ENCODE measurements around the gene NRTN.

Gene NRTN

DNA sequence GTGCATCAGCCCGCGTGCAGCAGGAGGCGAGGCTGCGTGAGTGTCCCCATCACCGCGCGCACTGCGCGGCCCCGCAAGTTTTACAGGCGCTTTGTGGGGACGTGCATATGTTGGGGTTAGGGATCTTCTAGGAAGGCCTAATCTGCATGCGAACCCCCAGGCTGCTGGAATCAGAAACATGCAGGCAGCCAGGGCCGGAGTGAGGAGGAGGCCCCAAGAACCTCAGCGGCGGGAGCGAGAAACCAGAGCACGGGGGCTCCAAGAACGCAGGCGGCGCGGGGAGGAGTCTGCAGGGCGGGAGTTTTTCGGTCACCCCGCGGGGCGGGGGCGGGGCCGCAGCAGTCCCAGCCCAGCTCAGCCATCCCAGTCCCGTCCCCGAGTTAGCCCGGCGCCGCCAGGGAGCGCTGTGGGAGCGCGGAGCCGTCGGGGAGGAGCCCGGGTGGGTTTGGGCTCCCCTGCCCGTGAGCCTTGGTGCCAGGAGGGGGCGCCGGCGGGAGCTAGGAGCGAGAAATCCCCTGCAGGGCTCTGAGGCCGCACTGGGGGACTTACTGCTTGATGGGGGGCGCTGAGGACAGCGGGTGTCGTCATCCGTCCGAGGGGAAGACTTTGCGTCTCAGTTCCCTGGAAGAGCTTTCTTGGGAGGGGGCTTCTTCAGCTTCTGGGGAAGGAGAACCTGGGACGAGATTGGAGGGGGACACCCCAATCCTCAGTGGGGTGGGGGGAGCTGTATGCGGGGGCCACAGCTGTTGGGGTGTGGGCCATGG is 933 bp upstream of the NRTN start:
- no peak overlapping the region for H2BK120ac ChIP-seq (ENCODE audit: insufficient read depth, low read length, poor library complexity)
- H3K4me1 ChIP-seq (ENCODE audit: control insufficient read depth in 1 of 2, insufficient read depth in 2 of 2, low read length in 2 of 2), result peaks cover 5 to 7% of the 10 kb centered on the region in 2 experiments
- H4K12ac ChIP-seq (ENCODE audit: low read depth, low read length), result no peak overlapping the region
- H3K9ac ChIP-seq (ENCODE audit: low read length), result peak overlapping the region; percentile 15
- H3K27me3 ChIP-seq (ENCODE audit: insufficient read depth, low read length), result peaks cover 5% of the 10 kb centered on the region
- no peaks in the 10 kb centered on the region for H3K79me1 ChIP-seq (ENCODE audit: low read length)
- WGBS (ENCODE audit: extremely low coverage, insufficient coverage, insufficient read length), result no CpG with 5 or more reads among the region's 54 CpGs
- no peak overlapping the region for H2BK12ac ChIP-seq (ENCODE audit: low read length)
- no peak overlapping the region for H3K27ac ChIP-seq (ENCODE audit: low read depth, low read length)
- H2BK5ac ChIP-seq (ENCODE audit: low read depth, low read length, poor library complexity), result no peak overlapping the region
- H3K4me3 ChIP-seq (ENCODE audit: low read depth, low read length), result no peak overlapping the region
- H3K4me2 ChIP-seq (ENCODE audit: low read length), result peak overlapping the region; percentile 69
- H3K23ac ChIP-seq (ENCODE audit: low read length), result no peak overlapping the region
- no peaks in the 10 kb centered on the region for H3K36me3 ChIP-seq (ENCODE audit: control insufficient read depth in 1 of 2, insufficient read depth in 2 of 2, low read length in 2 of 2)
- H3K18ac ChIP-seq (ENCODE audit: low read length), result no peak overlapping the region
- no peak overlapping the region for H2AK5ac ChIP-seq (ENCODE audit: low read length)
- no peak overlapping the region for H3K14ac ChIP-seq (ENCODE audit: low read length)
- no peak overlapping the region for H4K91ac ChIP-seq (ENCODE audit: low read depth, low read length)
- peaks cover 3% of the 10 kb centered on the region for H3K9me3 ChIP-seq (ENCODE audit: insufficient read depth, low read depth, low read length)
- peak; percentile 79 to 92 for DNase-seq
- H3K4ac ChIP-seq (ENCODE audit: low read depth, low read length), result no peak overlapping the region
- H4K8ac ChIP-seq (ENCODE audit: low read depth, low read length), result peak overlapping the region; percentile 15
- peak overlapping the region; percentile 7 for H2AFZ ChIP-seq (ENCODE audit: insufficient read depth, low read length, poor library complexity)
- H3K79me2 ChIP-seq (ENCODE audit: control insufficient read depth, insufficient read depth, low read length, poor library complexity), result no peaks in the 10 kb centered on the region

DNA sequence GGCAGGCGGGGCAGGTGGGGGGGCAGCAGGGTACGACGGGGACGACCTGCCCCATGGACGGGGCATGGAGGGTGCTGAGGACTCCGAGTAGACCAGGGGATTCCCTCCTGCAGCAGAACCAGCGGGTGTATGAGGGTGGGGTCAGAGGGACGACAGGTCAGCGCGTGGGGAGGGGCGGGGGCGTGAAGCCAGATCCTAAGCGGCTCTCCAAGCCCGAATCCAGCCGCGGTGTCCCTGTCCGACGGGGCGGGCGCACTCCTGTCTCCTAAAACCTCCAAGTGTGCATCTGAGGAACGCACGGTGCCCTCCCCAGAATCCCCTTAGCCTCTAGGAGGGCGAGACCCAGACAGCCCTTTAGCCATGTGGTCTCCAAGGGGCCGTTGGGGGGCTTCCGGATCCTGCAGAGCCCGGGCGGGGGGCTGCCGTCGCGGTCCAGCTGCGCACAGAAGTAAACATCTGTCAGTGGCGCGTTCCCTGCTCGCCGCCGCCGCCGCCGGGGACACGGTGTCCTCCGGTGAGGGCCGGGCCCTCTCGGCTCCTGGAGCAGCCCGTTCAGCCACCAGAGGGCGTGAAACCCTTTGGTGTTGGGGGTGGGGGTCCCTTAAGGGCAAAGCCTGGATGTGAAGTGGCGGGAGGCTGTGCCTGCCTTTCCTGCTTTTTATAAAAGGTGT is 730 bp downstream of the NRTN start:
- Histone ChIP-seq H3K79me2 (ENCODE audit: control insufficient read depth, insufficient read depth, low read length, poor library complexity) (no peaks in the 10 kb centered on the region), H2BK12ac (ENCODE audit: low read length) (no peak overlapping the region), H3K18ac (ENCODE audit: low read length) (no peak overlapping the region), H3K4me2 (ENCODE audit: low read length) (peak overlapping the region; percentile 40), H2AFZ (ENCODE audit: insufficient read depth, low read length, poor library complexity) (peak overlapping the region; percentile 27), H2AK5ac (ENCODE audit: low read length) (no peak overlapping the region), H3K27ac (ENCODE audit: low read depth, low read length) (no peak overlapping the region), H3K4ac (ENCODE audit: low read depth, low read length) (no peak overlapping the region), H4K8ac (ENCODE audit: low read depth, low read length) (no peak overlapping the region), H4K91ac (ENCODE audit: low read depth, low read length) (no peak overlapping the region), H3K9ac (ENCODE audit: low read length) (no peak overlapping the region), H3K27me3 (ENCODE audit: insufficient read depth, low read length) (peaks cover 5% of the 10 kb centered on the region), H3K4me3 (ENCODE audit: low read depth, low read length) (peak overlapping the region; percentile 25), H3K79me1 (ENCODE audit: low read length) (no peaks in the 10 kb centered on the region), H2BK120ac (ENCODE audit: insufficient read depth, low read length, poor library complexity) (no peak overlapping the region), H2BK5ac (ENCODE audit: low read depth, low read length, poor library complexity) (no peak overlapping the region), H4K12ac (ENCODE audit: low read depth, low read length) (no peak overlapping the region), H3K36me3 (ENCODE audit: control insufficient read depth in 1 of 2, insufficient read depth in 2 of 2, low read length in 2 of 2) (no peaks in the 10 kb centered on the region), H3K14ac (ENCODE audit: low read length) (no peak overlapping the region), H3K23ac (ENCODE audit: low read length) (no peak overlapping the region), H3K9me3 (ENCODE audit: insufficient read depth, low read depth, low read length) (peaks cover 3% of the 10 kb centered on the region), H3K4me1 (ENCODE audit: control insufficient read depth in 1 of 2, insufficient read depth in 2 of 2, low read length in 2 of 2) (peaks cover 5 to 7% of the 10 kb centered on the region in 2 experiments)
- WGBS (ENCODE audit: extremely low coverage, insufficient coverage, insufficient read length), result no CpG with 5 or more reads among the region's 46 CpGs
- peak; percentile 15 to 73 for DNase-seq

GRCh38 chr19:5806133-5806489 is 1.2 kb downstream of the NRTN start:
- H3K27ac ChIP-seq (ENCODE audit: low read depth, low read length), result no peak overlapping the region
- H2BK120ac ChIP-seq (ENCODE audit: insufficient read depth, low read length, poor library complexity), result no peak overlapping the region
- no peak overlapping the region for H2AFZ ChIP-seq (ENCODE audit: insufficient read depth, low read length, poor library complexity)
- no peak overlapping the region for H4K91ac ChIP-seq (ENCODE audit: low read depth, low read length)
- no peak overlapping the region for H4K12ac ChIP-seq (ENCODE audit: low read depth, low read length)
- H3K4ac ChIP-seq (ENCODE audit: low read depth, low read length), result no peak overlapping the region
- no peak overlapping the region for H3K4me2 ChIP-seq (ENCODE audit: low read length)
- WGBS (ENCODE audit: extremely low coverage, insufficient coverage, insufficient read length), result no CpG with 5 or more reads among the region's 6 CpGs
- H3K79me2 ChIP-seq (ENCODE audit: control insufficient read depth, insufficient read depth, low read length, poor library complexity), result no peaks in the 10 kb centered on the region
- no peak overlapping the region for H3K23ac ChIP-seq (ENCODE audit: low read length)
- no peaks in the 10 kb centered on the region for H3K36me3 ChIP-seq (ENCODE audit: control insufficient read depth in 1 of 2, insufficient read depth in 2 of 2, low read length in 2 of 2)
- H4K8ac ChIP-seq (ENCODE audit: low read depth, low read length), result no peak overlapping the region
- H2BK5ac ChIP-seq (ENCODE audit: low read depth, low read length, poor library complexity), result no peak overlapping the region
- H3K4me1 ChIP-seq (ENCODE audit: control insufficient read depth in 1 of 2, insufficient read depth in 2 of 2, low read length in 2 of 2), result peaks cover 5 to 7% of the 10 kb centered on the region in 2 experiments
- H2BK12ac ChIP-seq (ENCODE audit: low read length), result no peak overlapping the region
- no peak overlapping the region for H2AK5ac ChIP-seq (ENCODE audit: low read length)
- H3K9ac ChIP-seq (ENCODE audit: low read length), result no peak overlapping the region
- peaks cover 3% of the 10 kb centered on the region for H3K9me3 ChIP-seq (ENCODE audit: insufficient read depth, low read depth, low read length)
- no peak overlapping the region for H3K4me3 ChIP-seq (ENCODE audit: low read depth, low read length)
- no peak overlapping the region for H3K18ac ChIP-seq (ENCODE audit: low read length)
- H3K27me3 ChIP-seq (ENCODE audit: insufficient read depth, low read length), result peaks cover 5% of the 10 kb centered on the region
- no peaks in the 10 kb centered on the region for H3K79me1 ChIP-seq (ENCODE audit: low read length)
- H3K14ac ChIP-seq (ENCODE audit: low read length), result no peak overlapping the region
- no peak for DNase-seq

DNA sequence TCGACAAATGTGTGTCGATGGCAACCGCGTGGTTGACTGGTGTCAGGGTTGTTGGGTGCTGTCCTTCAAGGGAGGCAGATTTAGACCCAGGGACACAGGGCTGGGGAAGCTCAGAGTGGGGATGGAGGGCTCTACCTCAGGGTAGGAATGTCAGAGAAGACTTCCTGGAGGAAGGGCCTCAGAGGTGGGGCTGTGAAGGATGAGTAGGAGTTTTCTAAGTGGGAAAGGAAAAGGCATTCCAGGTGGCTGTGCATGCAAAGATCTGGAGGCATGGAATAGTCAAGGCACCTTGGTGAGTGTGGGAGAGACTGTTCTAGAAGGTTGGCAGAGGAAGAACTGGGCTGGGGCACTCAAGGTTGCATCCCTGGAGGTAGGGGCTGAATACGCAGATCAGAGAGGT is 2.0 kb downstream of the NRTN start:
- Histone ChIP-seq H3K23ac (ENCODE audit: low read length) (no peak overlapping the region), H3K4me1 (ENCODE audit: control insufficient read depth in 1 of 2, insufficient read depth in 2 of 2, low read length in 2 of 2) (peaks cover 5 to 7% of the 10 kb centered on the region in 2 experiments), H3K18ac (ENCODE audit: low read length) (no peak overlapping the region), H4K8ac (ENCODE audit: low read depth, low read length) (no peak overlapping the region), H2BK120ac (ENCODE audit: insufficient read depth, low read length, poor library complexity) (no peak overlapping the region), H3K27me3 (ENCODE audit: insufficient read depth, low read length) (peaks cover 5% of the 10 kb centered on the region), H2BK12ac (ENCODE audit: low read length) (no peak overlapping the region), H2AK5ac (ENCODE audit: low read length) (no peak overlapping the region), H3K4ac (ENCODE audit: low read depth, low read length) (no peak overlapping the region), H3K14ac (ENCODE audit: low read length) (no peak overlapping the region), H3K4me2 (ENCODE audit: low read length) (no peak overlapping the region), H3K27ac (ENCODE audit: low read depth, low read length) (no peak overlapping the region), H3K79me2 (ENCODE audit: control insufficient read depth, insufficient read depth, low read length, poor library complexity) (no peaks in the 10 kb centered on the region), H3K36me3 (ENCODE audit: control insufficient read depth in 1 of 2, insufficient read depth in 2 of 2, low read length in 2 of 2) (no peaks in the 10 kb centered on the region), H3K9me3 (ENCODE audit: insufficient read depth, low read depth, low read length) (peaks cover 2% of the 10 kb centered on the region), H2AFZ (ENCODE audit: insufficient read depth, low read length, poor library complexity) (no peak overlapping the region), H3K79me1 (ENCODE audit: low read length) (no peaks in the 10 kb centered on the region), H4K91ac (ENCODE audit: low read depth, low read length) (no peak overlapping the region), H3K4me3 (ENCODE audit: low read depth, low read length) (no peak overlapping the region), H4K12ac (ENCODE audit: low read depth, low read length) (no peak overlapping the region), H3K9ac (ENCODE audit: low read length) (no peak overlapping the region), H2BK5ac (ENCODE audit: low read depth, low read length, poor library complexity) (no peak overlapping the region)
- no CpG with 5 or more reads among the region's 5 CpGs for WGBS (ENCODE audit: extremely low coverage, insufficient coverage, insufficient read length)
- DNase-seq, result no peak
